GM19438 (cell line): ENCODE data around the gene MROH8.
"Not testable (repeated sequence)": the region's sequence is repeated elsewhere in the genome, so short reads cannot be mapped to it uniquely, and the experiment has no call there.

Experiments used
- ATAC-seq: cut with Tn5 transposase; IDR thresholded peaks from one replicate; pipeline ENCODE4 v1.9.1; 2021; ENCODE audit warnings: low read depth; ENCODE audit not compliant: unreplicated experiment

Gene MROH8

DNA sequence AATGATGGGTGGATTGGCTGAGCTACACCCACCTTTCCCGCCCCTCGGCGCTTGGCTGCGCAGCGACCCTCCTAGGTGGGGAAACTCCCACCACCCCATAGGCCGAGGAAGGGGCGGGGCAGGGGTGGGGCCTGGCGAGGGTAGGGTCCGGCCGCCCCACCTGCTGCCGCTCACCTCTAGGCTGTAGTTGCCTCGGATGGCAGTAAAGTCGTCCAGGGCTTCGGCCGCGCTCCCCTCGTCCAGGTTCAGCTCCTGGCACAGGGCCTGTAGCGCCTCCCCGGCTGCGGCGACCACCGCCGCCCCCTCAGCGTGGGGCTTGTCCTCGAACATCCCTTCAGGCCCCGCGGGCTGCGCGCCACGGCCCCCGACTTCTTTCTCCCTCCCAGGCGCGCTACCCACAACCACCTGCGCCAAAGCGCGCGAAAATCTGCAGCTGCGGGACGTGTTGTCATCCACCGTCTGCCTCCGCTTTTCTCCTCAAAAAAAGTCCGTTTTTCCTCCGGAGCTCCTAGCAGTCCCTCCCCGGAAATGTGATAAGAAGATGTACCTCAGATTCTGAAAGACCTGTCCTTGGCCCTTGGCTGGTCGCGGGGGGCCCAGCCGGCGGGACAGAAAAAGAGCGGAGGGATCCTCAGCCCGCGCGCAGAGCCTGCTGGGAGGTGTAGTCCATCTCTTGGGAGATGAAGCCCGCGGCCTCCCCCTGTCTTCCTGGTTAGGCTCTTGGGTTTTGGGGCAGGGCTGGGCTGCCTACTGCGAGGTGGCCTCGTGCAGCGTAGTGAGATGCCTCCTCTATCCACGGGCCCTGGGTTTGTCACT, 83.5 kb downstream of the MROH8 start, which contains the start of gene RBL1:
RBL1 (minus strand) TSS at position 399 of the 816 bp plus-strand sequence; CDS start at position 330, 69 bp downstream.
- ATAC-seq: peak; percentile 67

DNA sequence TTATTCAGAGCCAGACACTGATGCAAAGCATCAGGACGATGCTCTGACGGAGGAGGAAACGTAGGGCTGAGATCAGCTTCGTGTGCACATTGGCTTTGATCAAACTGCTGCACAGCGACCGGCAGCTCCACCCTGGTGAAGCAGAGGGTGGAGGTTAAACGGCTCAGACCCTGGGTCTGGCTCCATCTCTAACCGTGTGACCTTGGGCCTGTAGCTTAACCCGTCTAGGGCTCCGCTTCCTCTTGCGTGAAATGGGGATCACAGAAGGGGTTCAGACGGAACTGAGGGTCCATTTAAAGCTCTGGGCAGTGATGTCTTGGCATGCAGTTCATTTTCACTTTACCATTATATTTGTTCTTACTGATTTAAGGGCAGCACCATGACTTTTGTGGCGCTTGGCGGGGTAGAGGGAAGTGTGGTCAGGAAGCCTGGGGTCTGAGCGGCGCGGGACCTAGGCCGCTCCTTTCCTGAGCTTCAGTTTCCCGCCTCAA, 84.2 kb downstream of the MROH8 start:
- ATAC-seq: peak; percentile 26

DNA sequence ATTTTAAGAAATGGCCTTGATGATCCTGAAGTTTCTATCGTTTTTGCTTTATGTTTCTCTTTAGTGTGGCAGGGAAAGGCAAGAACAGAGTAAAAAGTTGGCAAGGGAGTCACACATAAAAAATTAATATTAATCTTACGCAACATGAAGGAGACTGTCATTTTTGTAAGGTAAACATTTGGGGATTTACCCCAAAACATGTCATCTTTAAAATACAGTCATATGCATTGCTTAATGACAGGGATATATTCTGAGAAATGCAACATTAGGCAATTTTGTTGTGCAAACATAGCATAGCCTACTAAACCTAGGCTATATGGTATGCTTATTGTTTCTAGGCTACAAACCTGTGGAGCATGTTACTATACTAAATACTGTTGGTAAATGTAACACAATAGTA, 88.9 kb downstream of the MROH8 start:
- ATAC-seq: no peak

DNA sequence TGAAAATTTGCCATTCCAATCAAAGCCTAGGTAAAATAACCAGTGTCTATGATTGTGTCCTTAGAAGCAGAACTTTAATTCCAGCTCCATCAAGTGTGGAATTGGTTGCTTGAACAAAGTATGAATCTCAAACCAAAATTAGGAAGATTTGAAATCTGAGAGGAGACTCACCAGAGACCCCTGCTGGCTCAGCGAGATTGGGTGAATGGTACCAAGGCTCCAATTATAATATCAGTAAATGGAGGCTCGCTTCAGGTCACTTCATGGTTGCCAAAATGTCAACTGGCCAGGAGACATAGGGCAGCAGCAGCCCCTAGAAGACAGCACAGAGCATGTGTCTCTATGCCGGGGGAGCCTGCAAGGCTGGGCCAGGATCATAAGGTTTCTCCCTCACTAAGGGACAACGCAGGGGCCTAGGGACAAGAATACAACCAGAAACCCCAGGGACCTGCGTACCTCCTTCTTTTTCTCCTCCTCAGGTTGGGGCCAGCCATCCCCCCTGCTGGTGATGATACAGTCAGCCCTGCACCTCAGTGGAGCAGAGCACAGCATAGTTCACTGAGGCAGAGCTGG, 97.5 kb downstream of the MROH8 start:
- no peak for ATAC-seq

DNA sequence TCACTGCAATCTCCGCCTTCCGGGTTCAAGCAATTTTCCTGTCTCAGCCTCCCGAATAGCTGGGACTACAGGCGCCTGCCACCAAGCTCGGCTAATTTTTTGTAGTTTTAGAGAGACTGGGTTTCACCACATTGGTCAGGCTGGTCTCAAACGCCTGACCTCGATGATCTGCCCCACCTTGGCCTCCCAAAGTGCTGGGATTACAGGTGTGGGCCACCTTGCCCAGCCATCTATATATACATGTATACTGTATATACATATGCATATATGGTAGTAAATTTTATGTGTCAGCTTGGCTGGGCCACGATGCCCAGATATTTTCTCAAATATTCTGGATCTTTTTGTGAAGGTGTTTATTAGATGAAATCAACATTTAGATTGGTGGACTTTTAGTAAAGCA, 102.3 kb downstream of the MROH8 start:
- ATAC-seq: no peak

DNA sequence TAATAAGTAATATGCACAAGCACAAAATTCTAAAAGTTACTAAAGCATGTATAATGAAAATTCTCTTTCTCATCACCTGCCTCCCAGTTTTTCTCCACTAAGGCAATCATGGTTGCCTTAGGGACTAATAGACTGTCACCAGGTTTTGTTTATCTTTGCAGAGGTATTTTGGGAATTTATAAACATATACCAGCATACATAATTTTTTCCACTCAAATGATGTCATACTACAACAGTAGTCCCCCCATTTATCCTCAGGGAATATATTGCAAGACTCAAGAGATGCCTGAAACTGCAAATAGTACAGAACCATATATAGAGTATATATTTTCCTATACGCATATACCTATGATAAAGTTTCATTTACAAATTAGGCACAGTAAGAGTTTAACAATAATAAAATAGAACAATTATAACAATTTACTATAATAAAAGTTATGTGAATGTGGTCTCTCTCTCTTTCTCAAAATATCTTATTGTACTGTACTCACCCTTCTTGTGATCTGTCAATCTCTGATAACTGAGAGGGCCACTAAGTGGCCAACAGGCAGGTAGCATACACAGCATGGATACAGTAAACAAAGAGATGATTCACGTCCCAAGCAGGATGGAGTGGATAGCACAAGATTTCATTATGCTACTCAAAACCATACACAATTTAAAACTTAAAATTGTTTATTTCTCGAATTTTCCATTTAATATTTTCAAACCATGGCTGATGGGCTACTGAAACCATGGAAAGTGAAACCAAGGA, 103.2 kb downstream of the MROH8 start:
- ATAC-seq: no peak

DNA sequence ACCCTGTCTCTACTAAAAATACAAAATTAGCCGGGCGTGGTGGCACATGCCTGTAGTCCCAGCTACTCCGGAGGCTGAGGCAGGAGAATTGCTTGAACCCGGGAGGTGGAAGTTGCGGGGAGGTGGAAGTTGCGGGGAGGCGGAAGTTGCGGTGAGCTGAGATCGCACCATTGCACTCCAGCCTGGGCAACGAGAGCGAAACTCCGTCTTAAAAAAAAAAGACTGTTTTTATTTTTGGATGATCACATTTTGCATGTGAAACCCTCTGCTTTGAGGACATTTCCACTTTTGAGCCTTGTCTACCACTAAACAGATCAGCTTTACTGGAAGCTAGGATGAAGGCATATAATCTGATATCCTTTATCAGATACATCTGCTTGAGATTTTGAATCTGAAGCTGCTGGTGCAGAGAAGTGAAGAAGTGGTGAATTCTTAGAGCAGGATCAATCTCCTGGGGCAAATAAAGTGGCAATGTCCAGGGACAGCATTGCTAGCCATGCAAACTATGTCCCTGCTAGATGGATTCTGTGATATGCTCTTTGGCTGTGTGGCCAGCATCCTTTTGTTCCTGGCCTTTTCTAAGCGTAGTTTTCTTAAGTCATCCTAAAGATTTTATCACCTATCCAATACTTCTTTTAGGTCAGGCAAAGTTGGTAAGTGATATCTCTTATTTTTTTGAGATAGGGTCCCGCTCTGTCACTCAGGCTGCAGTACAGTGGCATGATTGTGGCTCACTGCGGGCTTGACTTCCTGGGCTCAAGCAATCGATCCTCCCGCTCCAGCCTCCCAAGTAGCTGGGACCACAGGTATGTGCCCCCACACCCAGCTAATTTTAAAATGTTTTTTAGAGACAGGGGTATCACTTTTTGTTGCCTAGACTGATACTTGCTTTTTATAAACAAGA, 106.8 kb downstream of the MROH8 start:
- no peak for ATAC-seq

DNA sequence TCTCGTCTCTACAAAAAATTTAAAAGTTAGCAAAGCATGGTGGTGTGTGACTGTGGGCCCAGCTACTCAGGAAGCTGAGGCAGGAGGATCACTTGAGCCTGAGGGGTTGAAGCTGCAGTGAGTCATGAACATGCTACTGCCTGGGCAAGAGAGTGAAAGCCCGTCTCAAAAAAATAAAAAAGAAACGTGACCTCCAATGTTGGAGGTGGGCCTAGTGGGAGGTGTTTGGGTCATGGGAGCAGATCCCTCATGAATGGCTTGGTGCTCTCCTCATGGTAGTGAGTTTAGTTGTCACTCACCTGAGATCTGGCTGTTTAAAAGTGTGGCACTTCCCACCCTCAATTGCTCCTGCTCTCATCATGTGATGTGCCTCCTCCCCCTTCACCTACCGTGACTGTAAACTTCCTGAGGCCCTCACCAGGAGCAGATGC, 107.9 kb downstream of the MROH8 start:
- no peak for ATAC-seq

DNA sequence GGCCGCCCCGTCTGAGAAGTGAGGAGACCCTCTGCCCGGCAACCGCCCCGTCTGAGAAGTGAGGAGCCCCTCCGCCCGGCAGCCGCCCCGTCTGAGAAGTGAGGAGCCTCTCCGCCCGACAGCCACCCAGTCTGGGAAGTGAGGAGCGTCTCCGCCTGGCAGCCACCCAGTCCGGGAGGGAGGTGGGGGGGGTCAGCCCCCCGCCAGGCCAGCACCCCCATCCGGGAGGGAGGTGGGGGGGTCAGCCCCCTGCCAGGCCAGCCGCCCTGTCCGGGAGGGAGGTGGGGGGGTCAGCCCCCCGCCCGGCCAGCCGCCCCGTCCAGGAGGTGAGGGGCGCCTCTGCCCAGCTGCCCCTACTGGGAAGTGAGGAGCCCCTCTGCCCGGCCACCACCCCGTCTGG, 109.8 kb downstream of the MROH8 start:
- ATAC-seq: not testable (repeated sequence)

DNA sequence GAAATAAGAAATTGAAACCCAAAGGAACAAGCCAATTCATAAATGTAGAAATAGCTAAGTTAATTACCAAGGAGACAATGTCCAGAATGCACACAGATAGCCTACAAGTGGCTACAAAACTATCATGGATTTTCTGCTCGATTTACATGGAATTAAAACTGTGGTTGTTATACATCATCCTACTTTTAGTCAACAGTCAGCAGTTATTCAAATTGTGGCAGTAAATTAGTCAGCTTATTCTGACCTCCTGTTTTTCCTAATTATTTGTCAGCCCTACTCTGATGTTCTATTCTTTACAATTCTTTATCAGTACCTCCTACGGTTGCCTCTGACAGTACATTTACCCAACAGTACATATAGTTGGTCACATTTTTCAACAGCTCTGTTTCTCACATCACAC, 113.2 kb downstream of the MROH8 start:
- ATAC-seq: no peak

DNA sequence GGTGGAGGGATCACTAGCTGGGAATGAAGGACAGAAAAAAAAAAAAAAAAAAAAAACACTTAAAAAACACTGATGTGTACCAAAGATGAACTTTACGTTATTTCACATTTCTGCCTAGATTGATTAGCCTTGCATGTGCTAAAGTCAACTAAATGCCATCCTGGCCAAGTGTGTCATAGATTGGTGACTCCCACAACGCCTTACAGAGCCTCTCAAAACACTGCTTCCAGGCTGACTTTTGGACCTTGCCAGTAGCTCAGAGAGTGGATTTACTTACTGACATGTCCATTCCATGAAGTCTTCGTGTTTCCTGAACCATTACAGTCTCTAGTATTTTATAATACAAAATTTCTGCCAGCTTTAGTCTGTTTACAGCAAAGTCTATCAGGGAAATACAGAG, 124.1 kb downstream of the MROH8 start:
- no peak for ATAC-seq

DNA sequence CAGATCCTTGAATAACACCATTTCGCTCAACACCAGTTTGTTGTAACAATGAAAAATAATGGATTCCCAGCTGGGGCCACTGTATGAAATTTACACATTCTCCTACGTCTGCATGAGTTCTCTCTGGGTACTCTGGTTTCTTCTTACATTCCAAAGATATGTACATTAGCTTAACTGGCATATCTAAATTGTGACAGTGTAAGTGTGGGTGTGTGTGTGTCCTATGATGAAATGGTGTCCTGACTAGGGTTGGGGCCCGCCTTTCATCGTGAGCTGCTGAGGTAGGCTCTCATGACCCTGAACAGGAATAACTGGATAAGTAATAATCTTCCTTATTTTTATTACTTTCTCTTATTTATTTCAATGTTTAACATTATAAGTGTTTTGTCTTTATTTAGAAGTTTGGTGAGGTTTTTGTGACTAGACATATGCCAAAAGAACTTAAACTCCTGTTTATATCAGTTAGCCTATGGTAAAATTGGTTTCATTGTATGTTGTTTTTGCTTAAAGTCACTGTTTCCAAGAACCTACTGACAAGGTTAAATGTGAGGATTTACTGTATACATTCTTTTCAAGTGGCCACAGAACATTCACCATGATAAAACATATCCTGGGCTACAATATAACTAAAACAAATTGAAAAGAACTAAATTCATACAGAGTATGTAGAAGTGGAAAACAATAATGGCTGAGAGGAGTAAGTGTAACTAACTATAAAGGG, 126.0 kb downstream of the MROH8 start:
- no peak for ATAC-seq
